GM21381 (cell line): Measurements from ENCODE around the gene IL17B.

ENCODE experiments used
- ATAC-seq: cut with Tn5 transposase; IDR thresholded peaks from one replicate; pipeline ENCODE4 v1.9.1; 2021; ENCODE audit warnings: mild to moderate bottlenecking, moderate library complexity; ENCODE audit not compliant: unreplicated experiment

Gene IL17B, protein sequence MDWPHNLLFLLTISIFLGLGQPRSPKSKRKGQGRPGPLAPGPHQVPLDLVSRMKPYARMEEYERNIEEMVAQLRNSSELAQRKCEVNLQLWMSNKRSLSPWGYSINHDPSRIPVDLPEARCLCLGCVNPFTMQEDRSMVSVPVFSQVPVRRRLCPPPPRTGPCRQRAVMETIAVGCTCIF

DNA sequence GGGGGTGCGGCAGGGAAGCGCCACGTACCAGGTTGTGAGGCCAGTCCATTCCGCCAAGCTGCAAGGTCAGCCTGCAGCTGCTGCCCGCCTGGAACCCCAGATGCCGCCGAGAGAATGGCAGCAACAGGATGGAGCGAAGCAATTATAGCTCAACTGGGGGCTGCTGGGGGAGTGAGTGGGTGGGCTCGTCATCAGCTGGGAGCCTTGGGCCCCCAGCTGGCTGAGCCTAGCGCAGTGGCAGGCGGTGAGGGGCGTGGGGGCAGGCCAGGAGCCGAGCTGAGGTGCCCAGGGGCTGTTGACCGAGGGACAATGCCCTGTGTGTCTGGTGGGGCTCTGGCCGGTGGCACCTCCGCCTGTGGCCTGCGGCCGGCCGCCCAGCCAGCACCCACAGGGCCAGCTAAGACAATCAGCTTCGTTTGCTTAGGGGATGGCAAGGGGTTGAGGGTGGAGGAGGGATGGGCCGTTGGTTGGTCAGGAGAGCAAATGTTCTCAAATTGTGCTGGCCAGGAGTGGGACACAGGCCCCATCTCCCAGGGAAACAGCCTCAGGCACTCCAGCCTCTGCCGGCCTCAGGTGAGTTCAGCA lies at the start of gene IL17B:
IL17B (minus strand) TSS at position 116 of the 585 bp plus-strand sequence; CDS start at position 49, 67 bp downstream.
- no peak for ATAC-seq

DNA sequence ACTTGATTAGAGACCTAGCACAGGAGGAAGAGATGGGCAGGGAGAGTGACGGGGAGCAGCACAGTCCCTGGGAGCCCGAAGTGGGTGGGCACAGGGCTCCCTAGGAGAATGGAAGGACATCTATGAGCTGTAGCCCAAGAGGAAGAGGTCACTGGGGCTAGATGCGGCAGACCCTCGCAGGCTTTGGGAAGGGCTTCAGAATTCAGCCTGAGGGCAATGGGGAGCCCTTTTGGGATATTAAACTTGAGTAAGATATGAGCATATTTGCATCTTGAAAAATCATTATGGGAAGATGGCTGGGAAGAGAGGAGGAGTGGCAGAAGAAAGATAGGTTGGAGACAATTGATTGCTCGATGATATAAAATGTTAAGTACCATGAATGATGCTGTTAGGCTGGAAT lies 48.9 kb upstream of the IL17B start:
- no peak for ATAC-seq

DNA sequence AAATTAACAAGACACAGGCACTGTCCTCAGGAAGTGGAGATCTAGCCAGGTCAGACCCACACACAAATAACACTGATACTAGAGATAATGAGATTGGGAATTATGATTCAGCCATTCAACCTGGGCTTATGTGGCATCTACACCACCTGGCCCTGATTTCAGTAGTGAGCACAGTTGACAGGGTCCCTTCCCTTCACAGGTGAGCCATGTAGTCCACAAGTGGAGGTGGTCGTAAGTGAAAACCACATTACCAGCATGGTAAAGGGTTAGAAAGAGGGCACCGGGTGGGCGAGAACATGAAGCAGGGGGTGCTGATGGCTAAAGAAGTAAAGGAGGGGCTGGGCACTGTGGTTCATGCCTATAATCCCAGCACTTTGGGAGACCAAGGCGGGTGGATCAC lies 48.3 kb upstream of the IL17B start:
- ATAC-seq = no peak

DNA sequence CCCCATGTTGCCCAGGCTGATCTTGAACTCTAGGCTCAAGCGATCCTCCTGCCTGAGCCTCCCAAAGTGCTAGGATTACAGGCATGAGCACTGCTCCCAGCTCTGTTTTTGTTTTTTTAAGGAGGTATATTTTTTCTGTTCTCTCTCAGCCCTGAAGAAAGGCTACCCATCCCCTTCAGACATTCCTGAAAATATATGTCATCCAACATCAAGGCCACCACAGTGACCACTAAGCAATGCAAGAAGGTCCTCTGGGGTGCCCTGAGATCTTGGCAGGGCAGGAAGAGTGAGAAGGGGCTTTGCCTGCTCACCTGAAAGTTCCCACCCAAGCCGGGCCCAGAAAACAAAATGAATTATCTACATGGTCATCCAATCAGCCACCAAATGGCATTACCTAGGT lies 47.8 kb upstream of the IL17B start:
- no peak for ATAC-seq

DNA sequence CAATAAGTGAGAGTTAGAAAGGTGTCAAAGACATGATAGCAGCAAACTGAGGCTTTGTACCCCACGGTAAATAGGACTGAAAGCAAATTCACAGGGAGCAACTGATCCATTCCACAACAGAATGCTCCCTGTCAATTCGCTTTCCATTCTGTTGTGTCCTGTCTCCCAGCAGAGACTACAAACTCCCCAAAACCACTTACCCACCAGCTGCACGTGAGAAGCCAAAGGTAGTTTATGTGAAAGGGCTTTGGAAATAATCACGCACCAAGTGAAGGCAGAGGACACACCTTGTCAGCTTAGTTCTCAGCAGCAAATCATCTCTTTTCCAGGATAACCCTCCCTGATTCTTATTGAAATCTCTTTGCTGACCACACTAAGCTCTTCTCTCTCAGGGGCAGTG lies 46.6 kb upstream of the IL17B start:
- no peak for ATAC-seq

DNA sequence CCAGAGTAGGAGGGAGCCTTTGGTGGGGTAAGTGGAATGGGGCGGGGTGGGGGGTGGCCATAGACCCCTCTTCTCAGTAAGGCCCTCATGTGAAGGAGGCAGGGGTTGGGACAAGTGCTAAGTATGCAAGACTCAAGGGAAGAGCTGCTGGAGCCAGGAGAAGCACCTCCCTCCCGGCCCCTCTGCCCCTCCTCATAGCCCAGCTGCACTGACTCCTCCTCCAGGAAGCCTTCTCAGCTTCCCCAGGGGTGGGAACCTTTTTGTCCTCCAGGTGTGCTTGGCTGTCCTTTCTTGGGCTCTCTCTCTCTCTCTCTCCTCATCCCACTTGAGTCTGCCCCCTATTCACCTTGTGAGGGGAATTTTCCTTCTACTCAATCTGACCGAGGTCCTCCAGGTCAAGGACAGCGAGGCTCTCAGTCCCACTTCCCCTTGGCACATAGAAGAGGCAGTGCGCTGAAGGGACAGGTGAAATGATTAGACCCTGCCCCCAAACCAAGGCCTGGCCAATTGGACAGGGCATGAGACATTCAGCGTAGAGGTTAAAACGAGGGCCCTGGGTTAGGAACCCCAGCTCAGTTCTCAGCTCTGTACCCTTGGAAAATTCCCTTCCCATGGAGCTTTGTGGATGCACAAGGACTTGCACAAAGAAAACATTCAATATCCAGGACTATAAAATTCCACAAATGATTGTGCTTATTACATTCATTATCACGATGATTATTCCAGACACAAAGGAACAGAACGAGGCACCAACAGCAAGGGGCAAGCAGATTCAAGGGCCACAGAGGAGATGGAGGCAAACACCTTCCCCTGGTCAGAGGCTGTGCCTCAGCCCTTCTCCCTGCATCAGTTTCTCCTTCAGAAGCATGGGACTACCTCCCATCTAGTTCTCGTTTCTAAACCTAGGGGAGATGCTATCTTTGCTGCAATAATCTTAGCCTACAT lies 45.6 kb upstream of the IL17B start:
- no peak for ATAC-seq

DNA sequence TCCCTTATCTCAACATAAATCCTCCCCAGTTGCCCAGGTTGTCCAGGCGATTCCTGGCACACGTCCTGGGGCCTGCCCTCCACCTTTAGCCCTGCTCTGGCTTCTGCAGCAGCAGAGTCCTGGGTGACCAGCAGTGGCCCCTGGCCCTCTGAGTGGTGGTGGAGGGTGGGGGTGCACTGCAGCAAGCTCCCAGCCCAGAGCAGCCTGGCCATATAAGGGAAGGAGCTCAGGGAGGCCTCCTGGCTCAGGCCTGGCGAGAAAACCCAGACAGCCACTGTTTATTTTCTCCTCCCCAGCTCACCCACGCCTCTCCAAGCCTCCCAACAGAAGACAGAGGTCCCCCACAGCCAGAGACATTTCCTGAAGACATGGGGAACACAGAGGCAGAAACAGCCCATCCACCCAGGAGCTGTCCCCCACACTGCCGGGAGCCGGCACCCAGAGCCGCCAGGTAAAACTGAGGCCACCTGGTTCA lies 44.7 kb upstream of the IL17B start:
- ATAC-seq = no peak

DNA sequence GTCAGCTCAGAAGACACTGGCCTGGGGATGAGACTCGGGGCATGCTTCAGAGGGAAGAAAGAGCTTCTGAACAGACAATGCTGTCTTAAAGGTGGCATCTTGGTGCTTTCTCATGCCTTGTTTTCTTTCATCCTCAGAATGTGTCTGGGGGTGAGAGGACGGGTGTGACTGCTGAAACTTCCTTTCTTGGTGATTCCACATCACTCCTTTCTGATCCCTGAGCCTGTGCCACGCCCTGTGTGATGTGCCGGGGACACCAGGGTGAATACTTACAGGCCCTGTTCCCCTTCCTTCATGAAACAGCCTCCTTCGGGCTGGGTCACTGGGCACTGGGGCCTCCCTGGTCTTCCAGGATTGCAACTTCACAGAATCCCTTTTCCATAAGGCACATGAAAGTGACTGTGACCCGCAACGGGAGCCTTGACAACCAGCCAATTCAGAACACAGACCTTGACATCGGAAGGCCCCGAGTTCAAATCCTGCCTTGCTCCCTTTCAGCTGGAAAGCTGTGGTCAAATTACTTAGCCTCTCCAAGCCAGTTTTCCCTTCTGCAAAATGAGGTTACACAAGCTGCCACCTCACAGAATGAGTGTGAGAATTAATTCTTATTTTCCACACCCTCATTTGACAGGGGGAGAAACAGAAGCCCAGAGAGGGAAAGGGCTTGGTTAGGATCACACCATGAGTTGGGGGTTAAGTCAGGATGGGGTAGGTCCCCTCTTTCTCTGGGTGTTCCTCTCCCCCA lies 44.1 kb upstream of the IL17B start:
- no peak for ATAC-seq

DNA sequence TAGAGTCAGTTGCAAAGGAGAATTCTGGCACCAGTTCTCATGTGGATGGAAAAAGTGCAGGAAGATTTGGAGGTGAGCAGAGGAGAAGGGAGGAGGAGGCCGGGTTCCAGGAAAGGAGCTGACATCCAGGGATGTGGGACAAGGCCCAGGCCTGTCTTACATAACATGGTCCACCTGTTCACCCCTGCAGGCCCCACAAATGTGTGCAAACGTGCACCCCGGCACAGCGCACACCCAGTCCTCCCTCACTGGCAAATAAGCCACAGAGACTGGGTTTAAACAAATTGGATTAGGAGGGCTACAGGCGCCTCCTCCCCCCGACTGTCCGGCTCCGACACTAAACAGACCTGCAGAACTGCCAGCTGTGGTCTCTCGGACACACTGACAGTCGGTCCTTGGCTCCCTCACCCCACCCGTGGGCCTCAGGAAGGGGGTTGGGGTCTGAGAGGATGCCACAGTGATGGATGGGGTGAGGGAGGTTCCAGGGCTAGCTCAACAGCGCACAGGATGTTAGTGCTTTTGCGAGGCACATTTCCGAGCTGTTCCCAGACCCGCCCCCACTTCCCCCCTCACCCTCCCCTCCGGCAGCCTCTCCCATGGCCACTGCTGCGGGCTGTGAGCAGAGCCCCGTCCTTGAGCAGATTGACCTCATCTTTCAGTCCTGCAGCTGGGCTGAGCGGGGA lies 43.4 kb upstream of the IL17B start:
- no peak for ATAC-seq

DNA sequence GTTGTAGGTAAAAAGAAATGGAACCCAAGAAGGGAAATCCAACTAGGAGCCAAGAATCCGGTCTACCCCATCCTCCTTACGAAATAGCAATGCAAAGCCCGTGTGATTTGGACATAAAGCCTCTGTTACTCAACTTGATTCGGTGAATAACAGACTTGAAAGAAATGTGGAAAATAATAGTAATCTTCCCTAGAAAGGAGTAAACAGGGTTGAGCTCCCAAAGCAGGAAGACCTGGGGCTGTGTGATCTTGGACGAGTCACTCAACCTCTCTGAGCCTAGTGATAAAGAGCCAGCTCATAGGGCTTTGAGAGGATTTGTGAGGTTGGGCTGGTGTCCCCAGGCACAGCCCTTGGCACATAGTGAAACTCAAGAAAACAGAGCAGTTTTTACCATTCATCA lies 42.7 kb upstream of the IL17B start:
- no peak for ATAC-seq

DNA sequence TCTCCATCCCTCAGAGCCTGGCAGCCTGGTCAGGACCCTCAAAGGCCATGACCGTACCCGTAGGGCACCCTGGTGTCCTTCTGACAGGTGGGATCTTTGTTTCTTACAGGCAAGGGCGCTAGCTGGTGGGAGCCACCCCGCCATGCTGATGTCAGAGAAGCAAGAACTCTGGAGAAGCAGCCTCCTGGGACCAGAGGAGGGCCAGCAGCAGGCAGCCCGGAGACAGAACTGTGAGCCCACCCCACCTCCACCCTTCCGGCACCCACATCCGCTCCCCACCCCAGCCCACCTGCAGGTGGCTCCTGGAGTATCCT lies 42.2 kb upstream of the IL17B start:
- ATAC-seq = no peak

DNA sequence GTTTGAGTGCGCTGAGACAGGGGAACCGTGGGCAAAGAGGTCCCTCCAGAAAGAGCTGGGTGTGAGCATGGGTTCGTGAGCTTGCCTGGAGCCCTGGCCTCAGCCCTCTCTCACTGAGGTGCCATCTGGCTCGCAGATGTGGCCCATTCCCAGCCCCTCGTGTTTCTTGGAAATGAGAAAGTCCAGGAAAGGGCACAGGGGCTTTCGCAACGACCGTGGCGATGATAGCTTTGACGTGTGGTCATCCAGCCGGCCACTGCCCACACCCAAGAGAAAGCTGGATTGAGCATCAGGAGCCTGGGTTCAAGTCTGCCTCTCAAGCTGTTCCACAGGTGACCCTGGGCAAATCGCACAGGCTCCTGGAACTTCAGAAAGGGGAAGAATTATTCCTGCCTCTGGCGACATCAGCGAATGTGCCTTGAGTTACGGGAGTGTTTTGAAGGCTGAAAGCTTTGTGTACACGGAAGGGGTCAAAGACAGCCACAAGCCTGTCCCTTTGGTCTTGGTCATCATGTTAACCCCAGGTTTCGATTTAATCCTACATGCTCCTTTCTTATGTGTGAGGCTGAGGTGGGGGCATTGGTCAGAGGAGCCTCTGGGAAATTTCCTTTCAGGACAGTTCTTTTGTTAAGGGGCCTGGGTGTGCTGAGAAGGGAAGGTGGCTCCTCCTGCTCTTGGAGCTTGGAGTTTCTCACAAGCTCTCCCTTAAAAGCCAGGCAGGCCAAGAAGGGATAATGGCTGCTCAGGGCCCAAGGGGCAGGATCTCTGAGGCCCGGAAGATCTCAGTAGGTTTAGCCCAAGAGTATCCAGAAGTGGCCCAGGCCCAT lies 41.7 kb upstream of the IL17B start:
- ATAC-seq = no peak

DNA sequence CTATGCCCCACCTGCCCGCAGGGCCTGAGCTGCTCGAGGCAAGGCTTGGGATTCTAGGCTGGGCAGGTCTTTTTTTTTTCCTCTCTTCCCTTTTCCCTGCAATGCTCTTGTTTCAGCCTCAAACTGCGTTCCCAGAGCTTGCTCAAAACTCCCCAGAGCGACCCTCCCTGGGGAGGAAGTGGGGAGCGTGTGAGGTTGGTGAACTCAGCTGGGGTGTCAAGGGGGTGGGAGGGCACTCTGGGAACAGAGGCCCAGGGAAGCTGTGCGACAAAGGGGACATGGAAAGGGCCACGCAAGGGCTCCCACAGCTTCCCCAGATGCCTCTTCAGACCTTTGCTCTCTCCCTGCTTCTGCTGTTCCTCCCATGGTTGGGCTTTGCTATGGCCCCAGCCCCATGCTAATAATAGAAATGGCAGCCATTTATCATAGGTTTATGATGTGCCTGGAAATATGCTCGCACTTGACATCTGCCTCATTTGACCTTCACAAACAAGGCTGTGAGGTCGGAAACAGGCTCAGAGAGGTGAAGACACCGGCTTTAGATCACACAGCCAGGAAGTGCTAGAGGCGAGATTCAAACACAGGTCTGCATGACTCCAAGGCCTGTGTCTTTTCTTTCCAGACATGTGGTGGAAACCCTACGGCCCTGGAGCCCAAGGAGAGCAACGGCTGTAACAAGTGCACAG lies 40.9 kb upstream of the IL17B start:
- ATAC-seq = no peak

DNA sequence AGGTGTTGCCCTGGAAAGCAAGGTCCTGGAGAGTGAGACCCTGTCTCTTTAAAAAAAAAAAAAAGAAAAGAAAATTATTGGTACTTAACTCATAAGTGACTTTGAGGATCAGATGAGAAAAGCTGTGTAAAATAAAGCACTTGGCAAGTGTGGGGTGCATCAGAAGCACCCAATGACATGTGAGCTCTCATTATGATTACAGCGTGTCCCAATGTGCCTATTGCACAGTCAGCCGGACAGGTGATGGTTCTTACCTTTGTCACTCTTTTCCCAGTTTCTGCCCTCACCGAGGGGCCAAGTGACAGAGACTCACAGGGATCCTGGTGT lies 40.4 kb upstream of the IL17B start:
- no peak for ATAC-seq

DNA sequence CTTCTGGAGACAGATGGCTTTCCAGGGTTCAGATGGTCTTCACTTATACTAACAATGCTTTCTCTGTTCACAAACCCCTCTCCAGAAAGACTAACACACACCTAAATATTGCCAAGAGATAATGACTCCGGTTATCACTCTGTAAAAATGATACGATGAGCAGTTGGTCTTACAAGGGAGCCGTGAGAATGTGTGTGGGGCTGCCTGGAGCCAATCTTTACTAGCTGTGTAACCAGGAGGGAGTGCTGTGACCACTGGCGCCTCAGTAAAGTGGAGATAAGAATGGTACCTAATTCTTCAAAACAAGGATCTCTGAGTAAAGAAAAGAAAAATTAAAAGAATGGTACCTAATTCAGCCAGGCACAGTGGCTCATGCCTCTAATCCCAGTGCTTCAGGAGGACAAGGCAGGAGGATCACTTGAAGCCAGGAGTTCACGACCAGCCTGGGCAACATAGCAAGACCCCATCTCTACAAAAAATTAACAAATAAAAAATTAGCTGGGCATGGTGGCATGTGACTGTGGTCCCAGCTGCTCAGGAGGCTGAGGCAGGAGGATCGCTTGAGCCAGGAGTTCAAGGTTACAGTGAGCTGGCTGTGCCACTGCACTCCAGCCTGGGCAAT lies 39.9 kb upstream of the IL17B start:
- no peak for ATAC-seq

DNA sequence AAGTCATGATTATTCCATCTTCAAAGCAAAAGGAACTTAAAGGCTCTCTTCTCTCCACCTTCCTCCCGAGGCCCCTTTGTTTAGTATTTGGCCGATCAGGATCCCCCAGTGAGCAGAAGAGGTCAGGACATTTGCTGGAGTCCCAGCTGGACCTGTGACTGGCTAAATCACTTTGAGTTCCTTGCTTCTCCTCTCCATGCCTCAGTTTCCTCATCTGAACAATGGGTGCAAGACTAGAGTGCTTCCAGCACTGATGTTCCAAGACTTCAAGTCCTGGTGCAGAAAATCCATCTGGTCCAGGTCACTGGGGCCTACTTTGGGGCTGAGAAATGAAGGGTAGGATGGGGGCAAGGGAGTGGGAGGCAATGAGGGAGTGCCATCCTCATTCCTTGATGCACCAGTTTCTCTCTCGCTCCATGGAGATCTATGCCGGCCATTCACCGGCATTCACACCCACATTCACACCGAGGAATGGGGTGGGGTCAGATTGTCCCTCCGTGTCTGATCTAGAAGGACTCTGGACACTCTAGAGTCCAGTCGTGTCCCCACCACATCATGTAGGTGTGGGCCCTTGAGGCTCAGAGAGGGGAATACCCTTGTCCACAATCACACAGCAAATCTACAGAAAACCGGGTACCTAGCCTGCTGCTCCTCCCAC lies 38.7 kb upstream of the IL17B start:
- ATAC-seq = no peak

DNA sequence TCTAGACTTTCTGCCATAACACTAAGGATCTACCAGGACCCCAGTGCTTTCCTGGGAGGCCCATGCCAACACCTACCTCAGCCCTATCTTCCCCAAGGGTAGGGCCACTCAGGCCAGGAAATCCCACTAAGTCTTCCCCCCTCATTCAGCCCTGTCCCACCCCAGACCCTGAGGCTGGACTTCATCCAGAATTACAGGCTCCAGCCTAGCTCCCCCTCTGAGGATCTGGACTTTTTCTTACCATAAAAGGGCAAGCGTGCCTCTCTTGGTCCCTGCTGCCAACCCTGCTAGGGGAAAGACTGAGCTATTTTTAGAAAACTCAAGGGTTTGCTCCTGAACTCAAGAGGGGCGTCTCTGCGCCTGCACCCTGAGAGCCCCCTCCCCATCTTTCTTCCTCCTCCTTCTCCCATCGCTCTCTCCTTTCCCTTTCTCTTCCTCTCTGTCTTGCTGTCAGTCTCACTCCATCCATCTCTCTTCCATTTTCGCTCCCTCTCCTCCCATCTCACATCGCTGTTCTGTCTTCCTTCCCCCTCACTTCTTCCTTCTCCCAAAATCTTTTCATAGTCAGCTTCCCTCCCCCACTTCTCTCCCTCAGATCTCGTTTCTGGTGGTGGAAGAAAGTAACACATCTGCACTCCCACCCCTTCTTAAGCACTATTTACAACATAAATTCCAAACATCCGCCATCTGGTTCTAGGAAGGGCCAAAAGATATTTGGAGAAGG lies 38.1 kb upstream of the IL17B start:
- no peak for ATAC-seq
